Activated naive CD8-positive, alpha-beta T cell treated with anti-CD3 and anti-CD28 coated beads, Interleukin-2, amount 10 ng/mL, durations not matched to agents 7 days and 5 days (primary cell): ENCODE data around the gene NANOS2. TPM values are rescaled to one million over a fixed set of nuclear protein-coding genes. Genes with fewer than 3 reads are reported as not detected.

ENCODE experiments used
- total RNA-seq, 2 experiments: library from RNA; stranded (reverse); gene quantifications; one replicate each; pipeline ENCODE4 v1.2.3, GENCODE V29; 2021

The NANOS2 gene
- total RNA-seq, 2 experiments from 2014 or later: not detected

Other genes starting within 250 kb of the NANOS2 start
- gene GIPR, start 246.6 kb downstream of the NANOS2 start, total RNA-seq: 10 to 100 TPM; 18.4 to 19.3 TPM
- gene SNRPD2, start 222.8 kb downstream of the NANOS2 start, total RNA-seq: 100 to 1,000 TPM; 520 to 523 TPM
- gene QPCTL, start 222.1 kb downstream of the NANOS2 start, total RNA-seq: 1 to 10 TPM; 9.3 to 9.7 TPM
- 10 to 100 TPM; 29.9 to 35.5 TPM for gene FBXO46, start 183.9 kb downstream of the NANOS2 start, total RNA-seq
- gene MEIOSIN, start 181.3 kb downstream of the NANOS2 start, total RNA-seq: not detected
- gene SIX5, start 145.5 kb downstream of the NANOS2 start, total RNA-seq: 1 to 10 TPM; 1.8 to 2.5 TPM
- 10 to 100 TPM; 26.4 to 32.2 TPM for gene DMPK, start 132.3 kb downstream of the NANOS2 start, total RNA-seq
- gene DMWD, start 121.9 kb downstream of the NANOS2 start, total RNA-seq: 10 to 100 TPM; 47.0 to 50.6 TPM
- under 1 TPM; 0.30 to 0.40 TPM for gene RSPH6A, start 99.5 kb downstream of the NANOS2 start, total RNA-seq
- gene SYMPK, start 51.6 kb downstream of the NANOS2 start, total RNA-seq: 100 to 1,000 TPM; 100 to 113 TPM
- not detected for gene FOXA3, start 50.5 kb downstream of the NANOS2 start, total RNA-seq
- 10 to 100 TPM; 20.9 to 23.9 TPM for gene IRF2BP1, start 28.6 kb downstream of the NANOS2 start, total RNA-seq
- 10 to 100 TPM; 12.0 to 12.5 TPM for gene MYPOP, start 12.2 kb downstream of the NANOS2 start, total RNA-seq
- gene NOVA2, start 59.1 kb upstream of the NANOS2 start, total RNA-seq: not detected
- gene CCDC61, start 80.7 kb upstream of the NANOS2 start, total RNA-seq: 10 to 100 TPM; 31.5 to 34.2 TPM
- not detected for gene PGLYRP1, start 108.3 kb upstream of the NANOS2 start, total RNA-seq
- gene IGFL4, start 126.2 kb upstream of the NANOS2 start, total RNA-seq: not detected
- not detected for gene IGFL3, start 209.9 kb upstream of the NANOS2 start, total RNA-seq
- gene IGFL2, start 233.5 kb upstream of the NANOS2 start, total RNA-seq: not detected